K562 (cell line): ENCODE data around the gene EMC9. TPM values are rescaled to one million over a fixed set of nuclear protein-coding genes. Genes with fewer than 3 reads are reported as not detected.

Source experiments
- BRCA1 ChIP-seq, 2 experiments: fragments of 450-650 bp in 1 of 2; sonication (generic) in 1 of 2; formaldehyde crosslinking in 1 of 2; IDR thresholded peaks; 2 replicates each; pipeline versions ENCODE4 v1.5.0 to v1.6.1; 2017 to 2020; ENCODE audit warnings: mild to moderate bottlenecking in 1 of 2, missing genetic modification reagents in 1 of 2
- CTBP1 ChIP-seq: fragments of 450-650 bp; IDR thresholded peaks from 2 replicates; pipeline ENCODE4 v1.6.1; 2016; ENCODE audit warnings: borderline replicate concordance
- FOXM1 ChIP-seq, 2 experiments: fragments of 450-650 bp in 1 of 2; sonication (generic) in 1 of 2; formaldehyde crosslinking in 1 of 2; IDR thresholded peaks; 2 replicates each; pipeline versions ENCODE4 v1.6.1 to v1.9.0; 2017 to 2022; ENCODE audit warnings: low read depth in 2 of 2, mild to moderate bottlenecking in 2 of 2, missing genetic modification reagents in 1 of 2, moderate library complexity in 1 of 2
- JUND ChIP-seq, 2 experiments: IDR thresholded peaks; 2 replicates in 1 of 2; 3 replicates in 1 of 2; pipeline ENCODE4 v1.6.1; 2011; ENCODE audit warnings: borderline replicate concordance in 2 of 2, low read depth in 2 of 2, low read length in 2 of 2, improper control_type of control experiment in 1 of 2, missing biosample characterization in 1 of 2, missing genetic modification characterization in 1 of 2, missing genetic modification reagents in 1 of 2
- LEF1 ChIP-seq: fragments of 450-650 bp; IDR thresholded peaks from 2 replicates; pipeline ENCODE4 v1.6.1; 2016; ENCODE audit warnings: mild to moderate bottlenecking
- MAFF ChIP-seq: IDR thresholded peaks from 2 replicates; pipeline ENCODE4 v1.6.1; 2012; ENCODE audit warnings: low read length, improper control_type of control experiment
- NFIC ChIP-seq: fragments of 450-650 bp; IDR thresholded peaks from 2 replicates; pipeline ENCODE4 v1.6.1; 2017; ENCODE audit warnings: mild to moderate bottlenecking, inconsistent platforms
- PHF21A ChIP-seq: fragments of 450-650 bp; IDR thresholded peaks from 2 replicates; pipeline ENCODE4 v1.6.1; 2017; ENCODE audit warnings: low read depth, borderline replicate concordance
- RCOR1 ChIP-seq, 2 experiments: IDR thresholded peaks; 2 replicates each; pipeline ENCODE4 v1.6.1; 2012; ENCODE audit warnings: low read depth in 2 of 2, low read length in 2 of 2, borderline replicate concordance in 1 of 2, improper control_type of control experiment in 1 of 2
- SNIP1 ChIP-seq: fragments of 450-650 bp; IDR thresholded peaks from 2 replicates; pipeline ENCODE4 v1.7.1; 2017; ENCODE audit warnings: low read depth, mild to moderate bottlenecking
- WHSC1 ChIP-seq: IDR thresholded peaks from one replicate; pipeline ENCODE4 v1.6.1; 2012; ENCODE audit warnings: low read length, control low read depth, inconsistent platforms
- ZC3H8 ChIP-seq: fragments of 450-650 bp; IDR thresholded peaks from 2 replicates; pipeline ENCODE4 v1.6.1; 2017
- ZNF165 ChIP-seq: fragments of 250-450 bp; sonication (Bioruptor Pico); IDR thresholded peaks from 2 replicates; pipeline ENCODE4 v1.4.0; 2020; ENCODE audit warnings: borderline replicate concordance
- polyA plus RNA-seq, 8 experiments: library from polyadenylated mRNA; depleted of rRNA in 4 of 8; stranded (reverse) in 5 of 8; unstranded in 3 of 8; fragments of >200 nt; fragmentation: Nextera tagmentation in 2 of 8; fragmentation: Illumina TruSeq in 1 of 8; extraction: Ambion mirVana in 2 of 8; extraction: Trizol in 1 of 8; gene quantifications; 2 replicates each; pipeline versions ENCODE4 v1.2.1 to v1.2.3, GENCODE V29; 2011 to 2014; ENCODE audit warnings: inconsistent platforms in 1 of 8, missing spikeins in 1 of 8
- total RNA-seq, 7 experiments: library from RNA; depleted of rRNA in 6 of 7; stranded (reverse); fragments of >200 nt in 6 of 7; fragmentation: Illumina TruSeq in 2 of 7; extraction: Trizol in 2 of 7; gene quantifications; 2 replicates each; pipeline versions ENCODE4 v1.2.1 to v1.2.3, GENCODE V29; 2011 to 2021; ENCODE audit warnings: low replicate concordance in 1 of 7
- TF ChIP-seq, protein P1 (sequence below): sonication (generic); formaldehyde crosslinking; IDR thresholded peaks from 2 replicates; pipeline ENCODE4 v1.8.0; 2022; ENCODE audit warnings: mild to moderate bottlenecking, missing genetic modification reagents, borderline replicate concordance
- TF ChIP-seq, protein P2 (sequence below), 2 experiments: fragments of 450-650 bp in 1 of 2; sonication (generic) in 1 of 2; formaldehyde crosslinking in 1 of 2; IDR thresholded peaks in 1 of 2; conservative IDR thresholded peaks in 1 of 2; 2 replicates each; pipeline versions ENCODE4 v1.6.1 to v1.8.1; 2016 to 2023; ENCODE audit warnings: mild to moderate bottlenecking in 2 of 2, moderate library complexity in 2 of 2, inconsistent platforms in 1 of 2, missing genetic modification reagents in 1 of 2
- TF ChIP-seq, protein P3 (sequence below): fragments of 250-450 bp; sonication (Bioruptor Pico); IDR thresholded peaks from 2 replicates; pipeline ENCODE4 v1.8.0; 2021; ENCODE audit warnings: mild to moderate bottlenecking, moderate library complexity
- TF ChIP-seq, protein P4 (sequence below): fragments of 450-650 bp; conservative IDR thresholded peaks from 2 replicates; pipeline ENCODE4 v1.6.1; 2016; ENCODE audit warnings: missing genetic modification characterization, low read depth, mild to moderate bottlenecking, control low read depth, missing compliant biosample characterization
- TF ChIP-seq, protein P5 (sequence below): fragments of 250-450 bp; sonication (Bioruptor Pico); IDR thresholded peaks from 2 replicates; pipeline ENCODE4 v1.5.0; 2020; ENCODE audit warnings: mild to moderate bottlenecking

The EMC9 gene
- total and polyA plus RNA-seq, 9 of the 15 experiments (the other 6 are each of a cell fraction or from before 2014, with no cell fraction given): 3.1 to 13.2 (median 7.8) TPM

DNA sequence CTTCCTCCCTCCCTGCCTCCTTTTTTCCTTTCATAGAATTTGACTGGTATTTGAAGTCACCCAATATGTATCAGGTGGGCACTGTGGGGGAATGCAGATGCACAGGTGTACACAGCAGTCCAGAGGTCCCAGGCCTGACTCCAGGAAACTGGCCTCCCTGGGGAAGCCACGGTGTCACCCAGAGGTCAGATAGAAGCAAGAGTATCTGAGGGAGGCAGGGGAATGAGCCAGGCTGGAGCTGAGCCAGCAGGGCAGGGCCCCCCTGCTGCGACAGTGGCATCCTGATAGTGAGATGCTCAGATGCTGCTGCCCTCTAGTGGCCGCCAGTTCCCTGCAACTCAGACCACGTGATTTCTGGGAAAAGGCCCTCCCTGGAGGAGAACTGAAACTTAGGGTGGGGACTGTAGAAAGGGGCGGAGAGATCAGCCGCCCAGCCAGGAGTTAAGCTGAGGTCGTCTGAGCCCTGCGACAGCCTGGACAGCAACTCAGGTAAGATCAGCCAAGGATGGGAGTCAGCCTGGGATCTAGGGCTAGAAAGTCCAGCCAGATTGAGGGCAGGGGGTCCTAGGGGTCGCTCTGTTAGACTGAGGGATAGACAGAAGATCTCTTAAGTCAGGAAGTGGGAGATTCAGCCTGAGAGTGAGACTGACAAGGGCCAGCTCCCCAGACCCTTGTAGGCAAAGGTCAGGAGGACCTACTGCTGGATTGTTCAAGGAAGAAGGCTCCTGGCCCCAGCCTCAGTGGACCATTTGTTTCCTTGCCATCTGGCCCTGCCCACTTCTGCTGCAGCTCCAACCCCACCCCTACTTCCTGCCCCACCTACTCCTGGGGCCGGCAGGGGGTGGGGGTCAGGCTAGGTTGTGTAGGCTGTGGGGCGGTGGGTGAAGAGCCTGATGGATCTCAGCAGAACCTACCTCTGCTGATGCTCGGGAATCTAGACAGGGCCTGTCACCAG, 19.7 kb upstream of the EMC9 start, which contains the start of gene IRF9 (continued):
- TF ChIP-seq, protein P1, sequence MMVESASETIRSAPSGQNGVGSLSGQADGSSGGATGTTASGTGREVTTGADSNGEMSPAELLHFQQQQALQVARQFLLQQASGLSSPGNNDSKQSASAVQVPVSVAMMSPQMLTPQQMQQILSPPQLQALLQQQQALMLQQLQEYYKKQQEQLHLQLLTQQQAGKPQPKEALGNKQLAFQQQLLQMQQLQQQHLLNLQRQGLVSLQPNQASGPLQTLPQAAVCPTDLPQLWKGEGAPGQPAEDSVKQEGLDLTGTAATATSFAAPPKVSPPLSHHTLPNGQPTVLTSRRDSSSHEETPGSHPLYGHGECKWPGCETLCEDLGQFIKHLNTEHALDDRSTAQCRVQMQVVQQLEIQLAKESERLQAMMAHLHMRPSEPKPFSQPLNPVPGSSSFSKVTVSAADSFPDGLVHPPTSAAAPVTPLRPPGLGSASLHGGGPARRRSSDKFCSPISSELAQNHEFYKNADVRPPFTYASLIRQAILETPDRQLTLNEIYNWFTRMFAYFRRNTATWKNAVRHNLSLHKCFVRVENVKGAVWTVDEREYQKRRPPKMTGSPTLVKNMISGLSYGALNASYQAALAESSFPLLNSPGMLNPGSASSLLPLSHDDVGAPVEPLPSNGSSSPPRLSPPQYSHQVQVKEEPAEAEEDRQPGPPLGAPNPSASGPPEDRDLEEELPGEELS (CRISPR knock-in tag): no peak
- TF ChIP-seq JUND (IDR thresholded peaks at IDR 0.05; ENCODE audit: borderline replicate concordance, low read depth, low read length) (peak; percentile 52; the same call in 1 of the 2 replicates), JUND (tag; IDR thresholded peaks at IDR 0.05; ENCODE audit: borderline replicate concordance, low read depth, low read length) (no peak; the same call in 2 of the 3 replicates), PHF21A (no peak), BRCA1 (IDR thresholded peaks at IDR 0.05) (no peak), BRCA1 (CRISPR knock-in tag; IDR thresholded peaks at IDR 0.05) (no peak), LEF1 (0 out of 2 replicates have a peak, but pooled peaks have one; percentile 16), NFIC (peak; percentile 98), ZNF165 (CRISPR knock-in tag) (no peak), MAFF (no peak), CTBP1 (peak; percentile 96), SNIP1 (no peak), ZC3H8 (no peak), WHSC1 (no peak), RCOR1 (IDR thresholded peaks at IDR 0.05; ENCODE audit: borderline replicate concordance in 1 of 2, low read depth in 2 of 2, low read length in 2 of 2) (peak; percentile 53 to 91; a peak in 3 of 4 replicates), FOXM1 (IDR thresholded peaks at IDR 0.05; ENCODE audit: low read depth) (no peak), FOXM1 (CRISPR knock-in tag; IDR thresholded peaks at IDR 0.05; ENCODE audit: low read depth) (no peak)
- TF ChIP-seq, protein P2, sequence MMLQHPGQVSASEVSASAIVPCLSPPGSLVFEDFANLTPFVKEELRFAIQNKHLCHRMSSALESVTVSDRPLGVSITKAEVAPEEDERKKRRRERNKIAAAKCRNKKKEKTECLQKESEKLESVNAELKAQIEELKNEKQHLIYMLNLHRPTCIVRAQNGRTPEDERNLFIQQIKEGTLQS (IDR thresholded peaks at IDR 0.05): no peak
- TF ChIP-seq, protein P2 (CRISPR knock-in tag; conservative IDR thresholded peaks at IDR 0.05): no peak
- TF ChIP-seq, protein P3, sequence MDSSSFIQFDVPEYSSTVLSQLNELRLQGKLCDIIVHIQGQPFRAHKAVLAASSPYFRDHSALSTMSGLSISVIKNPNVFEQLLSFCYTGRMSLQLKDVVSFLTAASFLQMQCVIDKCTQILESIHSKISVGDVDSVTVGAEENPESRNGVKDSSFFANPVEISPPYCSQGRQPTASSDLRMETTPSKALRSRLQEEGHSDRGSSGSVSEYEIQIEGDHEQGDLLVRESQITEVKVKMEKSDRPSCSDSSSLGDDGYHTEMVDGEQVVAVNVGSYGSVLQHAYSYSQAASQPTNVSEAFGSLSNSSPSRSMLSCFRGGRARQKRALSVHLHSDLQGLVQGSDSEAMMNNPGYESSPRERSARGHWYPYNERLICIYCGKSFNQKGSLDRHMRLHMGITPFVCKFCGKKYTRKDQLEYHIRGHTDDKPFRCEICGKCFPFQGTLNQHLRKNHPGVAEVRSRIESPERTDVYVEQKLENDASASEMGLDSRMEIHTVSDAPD (CRISPR knock-in tag): no peak
- TF ChIP-seq, protein P4, sequence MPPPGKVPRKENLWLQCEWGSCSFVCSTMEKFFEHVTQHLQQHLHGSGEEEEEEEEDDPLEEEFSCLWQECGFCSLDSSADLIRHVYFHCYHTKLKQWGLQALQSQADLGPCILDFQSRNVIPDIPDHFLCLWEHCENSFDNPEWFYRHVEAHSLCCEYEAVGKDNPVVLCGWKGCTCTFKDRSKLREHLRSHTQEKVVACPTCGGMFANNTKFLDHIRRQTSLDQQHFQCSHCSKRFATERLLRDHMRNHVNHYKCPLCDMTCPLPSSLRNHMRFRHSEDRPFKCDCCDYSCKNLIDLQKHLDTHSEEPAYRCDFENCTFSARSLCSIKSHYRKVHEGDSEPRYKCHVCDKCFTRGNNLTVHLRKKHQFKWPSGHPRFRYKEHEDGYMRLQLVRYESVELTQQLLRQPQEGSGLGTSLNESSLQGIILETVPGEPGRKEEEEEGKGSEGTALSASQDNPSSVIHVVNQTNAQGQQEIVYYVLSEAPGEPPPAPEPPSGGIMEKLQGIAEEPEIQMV: no peak
- TF ChIP-seq, protein P5, sequence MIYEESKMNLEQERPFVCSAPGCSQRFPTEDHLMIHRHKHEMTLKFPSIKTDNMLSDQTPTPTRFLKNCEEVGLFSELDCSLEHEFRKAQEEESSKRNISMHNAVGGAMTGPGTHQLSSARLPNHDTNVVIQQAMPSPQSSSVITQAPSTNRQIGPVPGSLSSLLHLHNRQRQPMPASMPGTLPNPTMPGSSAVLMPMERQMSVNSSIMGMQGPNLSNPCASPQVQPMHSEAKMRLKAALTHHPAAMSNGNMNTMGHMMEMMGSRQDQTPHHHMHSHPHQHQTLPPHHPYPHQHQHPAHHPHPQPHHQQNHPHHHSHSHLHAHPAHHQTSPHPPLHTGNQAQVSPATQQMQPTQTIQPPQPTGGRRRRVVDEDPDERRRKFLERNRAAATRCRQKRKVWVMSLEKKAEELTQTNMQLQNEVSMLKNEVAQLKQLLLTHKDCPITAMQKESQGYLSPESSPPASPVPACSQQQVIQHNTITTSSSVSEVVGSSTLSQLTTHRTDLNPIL (CRISPR knock-in tag): no peak
